HG02610 (cell line): ENCODE measurements around the gene NAMPT.
A peak's percentile ranks its signal among the peaks of the same experiment; 100 is the strongest.
"Not testable (repeated sequence)": the region's sequence is repeated elsewhere in the genome, so short reads cannot be mapped to it uniquely, and the experiment has no call there.

Experiments used
- ATAC-seq: cut with Tn5 transposase; IDR thresholded peaks from one replicate; pipeline ENCODE4 v1.9.1; 2021; ENCODE audit warnings: mild to moderate bottlenecking, moderate library complexity; ENCODE audit not compliant: unreplicated experiment

NAMPT gene

GRCh38 chr7:106238830-106239229, 46.0 kb downstream of the NAMPT start:
- no peak for ATAC-seq

DNA sequence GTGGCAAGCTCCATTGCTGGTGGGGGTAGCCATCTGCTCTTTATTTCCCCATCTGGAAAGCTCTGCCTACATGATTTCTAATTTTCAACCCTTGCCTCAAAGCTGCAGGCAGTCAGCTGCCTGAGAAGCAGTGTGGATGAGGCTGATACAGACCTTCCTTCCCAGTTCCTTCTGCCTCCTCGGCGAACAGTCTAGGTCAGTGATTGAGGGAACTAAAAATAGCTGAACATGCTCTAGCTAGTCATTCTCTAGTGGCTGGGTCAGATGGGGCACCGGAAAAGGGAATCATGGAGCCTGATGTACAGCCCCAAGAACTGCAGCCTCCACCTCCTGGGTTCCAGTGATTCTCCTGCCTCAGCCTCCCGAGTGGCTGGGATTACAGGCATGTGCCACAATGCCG, 48.7 kb downstream of the NAMPT start:
- no peak for ATAC-seq

DNA sequence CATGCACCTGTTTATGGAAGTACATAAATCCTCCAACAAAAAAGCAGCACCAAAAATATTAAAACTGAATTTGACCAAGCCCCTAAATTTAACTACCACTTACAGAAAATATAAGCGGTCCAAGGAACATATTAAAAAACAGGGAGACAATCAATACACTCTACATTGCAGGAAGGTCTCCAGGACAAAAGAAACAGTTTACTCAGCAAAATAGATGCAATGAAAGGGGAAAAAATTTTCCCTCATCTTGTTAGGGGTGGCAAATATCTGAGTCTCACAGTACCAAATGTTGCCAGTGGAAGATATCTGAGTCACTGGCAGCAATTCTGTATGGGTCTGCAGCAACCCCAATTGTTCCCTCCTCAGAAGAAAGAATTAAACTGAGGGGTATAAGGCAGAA, 50.4 kb downstream of the NAMPT start:
- no peak for ATAC-seq

DNA sequence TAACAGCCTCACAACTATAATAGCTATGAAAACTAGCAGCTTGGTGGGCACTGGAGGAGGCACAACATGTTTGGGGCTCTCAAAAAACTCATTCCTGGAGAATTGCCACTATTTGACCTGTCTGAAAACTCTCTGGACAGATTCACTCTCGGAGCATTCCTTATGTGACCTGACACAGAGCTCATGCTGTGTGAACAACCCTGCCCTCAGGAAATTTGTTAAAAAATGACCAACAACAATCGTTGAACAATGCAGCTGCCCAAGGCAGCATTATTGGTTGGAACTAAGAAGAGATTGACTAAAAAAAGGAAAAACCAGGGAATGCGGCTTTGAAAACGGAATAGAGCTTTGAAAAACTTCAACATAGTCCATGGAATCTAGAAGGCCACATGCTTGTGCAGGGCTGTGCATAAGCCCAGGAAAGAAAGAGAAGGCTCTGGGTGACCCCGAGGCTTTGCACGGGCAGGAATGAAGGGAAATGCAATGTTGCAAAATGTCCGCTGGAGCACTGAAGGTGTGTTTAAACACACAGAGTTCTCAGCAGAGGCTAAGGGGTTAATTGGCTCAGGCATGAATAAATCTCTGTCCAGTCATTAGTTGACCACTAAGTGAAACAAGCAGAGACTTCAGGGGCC, 52.8 kb downstream of the NAMPT start:
- ATAC-seq, result no peak

- ATAC-seq, result no peak
Measured at GRCh38 chr7:106225856-106226255, 58.9 kb downstream of the NAMPT start.

DNA sequence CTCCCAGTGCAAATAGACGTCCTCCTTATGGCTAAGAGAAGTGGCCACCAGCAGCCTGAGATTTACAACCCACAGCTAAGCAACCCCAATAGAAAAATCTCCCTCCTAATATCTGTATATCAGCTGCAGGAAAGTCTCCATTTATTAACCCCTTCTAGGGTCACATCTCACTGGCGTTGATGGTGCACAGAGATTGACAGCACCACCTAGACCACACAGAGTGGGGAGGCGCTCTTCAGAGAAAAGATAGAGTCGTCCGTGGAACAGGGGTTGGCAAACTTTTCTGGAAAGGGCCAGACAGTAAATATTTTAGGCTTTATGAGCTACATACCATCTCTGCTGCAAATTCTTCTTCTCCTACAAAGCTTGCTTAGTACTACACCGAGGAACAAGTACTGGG, 60.0 kb downstream of the NAMPT start:
- no peak for ATAC-seq

DNA sequence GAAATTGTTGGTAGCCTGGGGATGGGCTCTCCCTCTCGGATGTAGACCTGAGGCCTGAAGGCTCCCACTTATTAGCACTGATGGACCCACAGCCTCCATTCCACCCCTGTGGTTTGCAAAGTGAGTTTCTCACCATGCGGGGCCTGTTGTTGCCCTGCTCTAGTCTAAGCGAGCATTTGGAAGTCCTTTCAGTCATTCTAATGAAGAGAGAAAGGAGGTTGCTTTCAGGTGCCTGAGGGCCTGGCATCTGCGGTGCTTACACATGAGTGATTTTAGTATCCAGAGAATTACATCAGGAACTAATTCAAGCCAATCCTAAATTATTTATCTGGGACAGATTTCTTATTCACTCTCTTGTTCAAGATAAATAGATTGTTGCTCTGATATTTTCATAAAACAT, 61.6 kb downstream of the NAMPT start:
- no peak for ATAC-seq

DNA sequence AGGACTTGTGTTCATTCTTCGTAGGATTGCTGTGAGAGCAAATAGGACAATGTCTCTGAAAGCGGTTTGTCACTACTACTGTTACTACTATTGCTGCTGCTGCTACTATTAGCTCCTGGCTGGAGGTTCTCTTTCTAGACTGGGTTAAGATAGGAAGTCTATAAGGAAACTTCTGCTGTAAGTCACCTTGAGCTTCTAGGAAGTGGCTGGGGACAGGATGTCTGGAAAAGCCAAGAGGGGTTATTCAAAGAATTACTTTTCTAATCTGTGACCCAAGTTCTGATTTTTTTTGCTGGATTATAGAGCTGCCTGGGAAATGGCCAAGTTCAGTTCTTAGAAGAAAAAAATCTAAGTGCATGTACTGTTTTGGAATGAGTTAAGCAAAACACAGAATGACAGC, 62.2 kb downstream of the NAMPT start:
- ATAC-seq, result no peak

DNA sequence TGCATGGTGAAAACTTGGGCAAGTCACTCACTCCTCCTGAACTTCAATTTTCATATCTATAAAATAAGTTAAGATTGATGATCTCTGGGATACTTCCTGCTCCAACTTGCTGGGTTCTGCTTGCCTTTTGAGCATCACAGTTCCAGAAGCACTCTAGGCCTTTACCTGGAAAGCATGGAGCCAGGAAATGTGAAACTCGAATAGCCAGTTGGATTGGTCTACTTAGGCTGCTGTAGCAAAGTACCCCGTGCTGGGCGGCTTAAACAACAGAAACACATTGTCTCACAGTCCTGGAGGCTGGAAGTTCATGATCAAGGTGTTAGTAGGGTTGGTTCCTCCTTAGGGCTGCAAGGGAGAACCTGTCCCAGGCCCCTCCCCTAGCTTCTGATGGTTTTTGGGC, 64.5 kb downstream of the NAMPT start:
- no peak for ATAC-seq

DNA sequence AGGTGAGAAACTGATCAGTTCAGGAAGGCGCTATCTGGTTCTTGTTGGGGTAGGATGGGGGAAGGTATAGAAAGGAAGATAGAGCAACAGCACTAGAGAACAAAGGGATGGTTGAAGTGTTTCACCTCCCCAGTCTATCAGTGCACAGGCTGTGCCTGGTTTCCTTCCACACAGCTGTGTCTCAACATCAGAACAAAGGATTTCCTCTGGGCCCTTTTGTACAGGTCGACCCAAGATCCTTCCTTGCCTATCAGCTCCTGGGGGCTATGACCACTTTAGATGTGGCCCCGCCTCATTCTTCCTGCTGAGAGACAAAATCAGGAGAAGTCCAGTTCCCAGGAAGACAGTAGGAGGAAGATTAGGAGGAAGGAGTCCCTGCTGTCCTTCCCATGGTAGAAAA, 65.6 kb downstream of the NAMPT start:
- ATAC-seq, result no peak

- no peak for ATAC-seq
Measured at GRCh38 chr7:106218546-106218945, 66.2 kb downstream of the NAMPT start.

DNA sequence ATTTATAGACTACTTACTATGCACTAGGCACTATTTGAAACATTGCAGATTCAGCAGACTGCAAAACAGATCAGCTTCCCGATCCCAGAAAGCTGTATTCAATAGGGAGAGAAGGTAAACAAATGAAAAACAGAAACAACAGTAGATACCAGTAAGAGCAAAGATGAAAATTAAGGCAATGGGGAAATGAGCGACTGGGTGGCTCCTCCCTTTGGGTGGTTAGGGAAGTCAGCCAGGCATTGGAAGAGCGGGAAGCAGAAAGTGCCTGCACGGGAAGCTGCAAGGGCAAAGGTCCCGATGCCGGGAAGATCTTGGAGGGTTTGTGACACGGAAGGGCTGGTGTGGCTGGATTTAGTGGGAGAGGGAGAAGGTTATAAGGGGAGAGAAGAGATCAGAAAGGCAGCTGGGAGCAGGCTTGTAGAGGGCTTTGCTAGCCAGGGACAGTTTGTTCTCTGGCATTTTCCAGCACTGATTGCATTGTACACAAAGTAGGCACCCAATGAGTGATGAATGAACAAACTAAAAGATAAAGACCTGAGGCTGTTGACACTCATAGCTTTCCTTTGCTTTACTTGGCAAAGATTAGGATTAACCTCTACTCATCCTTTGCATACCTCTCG, 67.8 kb downstream of the NAMPT start:
- ATAC-seq, result no peak

DNA sequence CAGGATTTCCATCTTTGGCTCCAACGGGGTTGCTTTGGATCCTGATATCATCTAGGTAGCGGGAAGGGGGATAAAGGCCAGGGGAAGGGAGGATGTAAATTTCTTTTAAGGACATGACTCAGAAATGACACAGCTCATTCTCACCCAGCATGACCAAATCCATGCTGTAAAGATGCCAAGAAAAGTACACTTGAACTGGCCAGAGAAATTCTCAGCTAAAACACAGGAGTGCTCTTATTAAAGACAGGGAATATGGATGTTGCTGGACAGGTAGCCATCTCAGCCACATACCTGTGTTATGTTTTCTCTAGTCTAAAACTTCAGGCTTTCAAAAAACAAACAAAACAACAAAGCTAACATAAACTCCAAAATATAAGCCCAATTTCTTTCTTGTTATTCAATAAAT, 68.3 kb downstream of the NAMPT start:
- no peak for ATAC-seq

- ATAC-seq, result no peak
Measured at GRCh38 chr7:106215868-106216516, 68.8 kb downstream of the NAMPT start.

DNA sequence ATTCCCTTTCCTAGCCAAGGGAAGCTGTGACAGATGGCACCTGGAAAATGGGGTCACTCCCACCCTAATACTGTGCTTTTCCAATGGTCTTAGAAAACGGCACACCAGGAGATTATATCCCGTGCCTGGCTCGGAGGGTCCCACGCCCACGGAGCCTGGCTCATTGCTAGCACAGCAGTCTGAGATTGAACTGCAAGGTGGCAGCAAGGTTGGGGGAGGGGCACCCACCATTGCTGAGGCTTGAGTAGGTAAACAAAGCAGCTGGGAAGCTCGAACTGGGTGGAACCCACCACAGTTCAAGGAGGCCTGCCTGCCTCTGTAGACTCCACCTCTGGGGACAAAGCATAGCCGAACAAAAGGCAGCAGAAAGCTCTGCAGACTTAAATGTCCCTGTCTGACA, 75.8 kb downstream of the NAMPT start:
- not testable (repeated sequence) for ATAC-seq

GRCh38 chr7:106206826-106207541, 77.8 kb downstream of the NAMPT start:
- ATAC-seq, result no peak

- peak; percentile 73 for ATAC-seq
Measured at GRCh38 chr7:106205621-106206222, 79.1 kb downstream of the NAMPT start.

GRCh38 chr7:106203473-106203872, 81.3 kb downstream of the NAMPT start:
- no peak for ATAC-seq

GRCh38 chr7:106201164-106201563, 83.6 kb downstream of the NAMPT start:
- no peak for ATAC-seq

GRCh38 chr7:106199813-106200364, 84.9 kb downstream of the NAMPT start:
- ATAC-seq, result no peak

DNA sequence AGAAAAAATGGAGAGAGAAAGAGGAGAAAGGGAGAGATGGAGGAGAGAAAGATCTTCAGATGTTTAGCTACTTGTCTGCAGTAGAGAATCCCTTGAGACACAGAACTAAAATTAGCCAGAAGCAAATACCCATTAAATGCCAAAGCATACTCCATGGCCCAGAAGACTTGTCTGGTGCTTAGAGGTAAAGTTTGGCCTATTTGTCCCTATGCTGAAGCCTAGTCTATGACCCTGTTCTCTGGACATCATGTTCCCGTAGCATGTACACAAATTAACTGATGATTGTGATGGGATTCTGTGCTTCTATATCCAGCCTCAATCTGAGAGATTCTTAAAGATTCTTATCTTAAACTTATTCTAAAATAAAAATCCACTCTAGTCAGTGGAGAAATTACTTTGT, 85.8 kb downstream of the NAMPT start:
- no peak for ATAC-seq
